HG03045 (cell line): Measurements from ENCODE around the gene ADRM1.

Source experiments
- ATAC-seq: cut with Tn5 transposase; IDR thresholded peaks from one replicate; pipeline ENCODE4 v1.9.1; 2021; ENCODE audit warnings: mild to moderate bottlenecking, moderate library complexity; ENCODE audit not compliant: unreplicated experiment

ADRM1 gene

DNA sequence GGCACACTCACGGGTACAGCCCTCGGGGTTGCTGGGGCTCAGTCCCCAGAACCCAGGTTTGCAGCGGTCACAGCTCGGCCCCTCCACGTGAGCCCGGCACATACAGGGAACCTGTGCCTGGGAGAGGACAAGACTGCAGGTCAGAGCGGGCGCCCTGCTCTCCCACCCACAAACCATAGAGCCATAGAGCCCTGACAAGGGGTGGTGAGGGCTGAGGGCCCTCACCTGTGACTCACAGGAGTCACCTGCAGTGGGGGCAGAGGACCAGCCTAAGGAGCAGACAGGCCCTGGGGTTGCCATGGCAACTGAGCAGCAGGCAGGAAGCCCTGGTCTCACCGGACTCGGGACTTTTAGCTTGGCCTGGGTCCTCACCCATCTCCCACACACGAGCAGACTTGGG lies 33.5 kb downstream of the ADRM1 start:
- ATAC-seq, result no peak

DNA sequence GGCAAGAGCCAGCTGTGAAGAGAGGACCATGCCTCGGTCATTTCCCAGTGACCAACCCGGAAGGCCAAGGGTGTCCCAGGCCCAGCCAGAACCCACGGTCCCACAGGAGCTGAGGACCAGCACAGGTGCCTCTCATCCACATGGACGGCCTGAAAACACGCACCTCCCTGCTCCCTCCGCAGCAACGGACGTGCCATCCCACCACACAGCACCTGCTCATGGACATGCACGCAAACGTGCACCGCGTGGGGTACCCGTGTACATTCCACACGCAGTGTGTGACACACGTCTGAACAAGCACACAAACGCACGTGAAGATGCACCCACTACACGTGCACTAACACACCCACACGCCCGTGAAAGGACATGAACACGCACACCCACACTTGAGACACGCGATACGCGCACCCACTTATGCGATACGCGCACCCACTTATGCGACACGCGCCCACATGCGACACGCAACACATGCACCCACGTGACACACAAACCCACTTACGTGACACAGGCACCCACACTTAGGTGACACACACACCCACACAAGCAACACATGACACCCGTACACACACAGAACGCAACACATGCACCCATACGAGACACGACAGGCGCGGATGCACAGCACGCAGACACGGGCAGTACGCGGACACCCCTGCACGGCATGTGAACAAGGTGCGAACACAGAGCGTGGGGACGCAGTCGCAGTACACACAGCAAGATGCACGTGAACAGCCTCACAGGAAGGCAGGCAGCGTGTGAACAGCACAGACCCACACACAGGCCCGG lies 34.2 kb downstream of the ADRM1 start:
- ATAC-seq, result no peak

DNA sequence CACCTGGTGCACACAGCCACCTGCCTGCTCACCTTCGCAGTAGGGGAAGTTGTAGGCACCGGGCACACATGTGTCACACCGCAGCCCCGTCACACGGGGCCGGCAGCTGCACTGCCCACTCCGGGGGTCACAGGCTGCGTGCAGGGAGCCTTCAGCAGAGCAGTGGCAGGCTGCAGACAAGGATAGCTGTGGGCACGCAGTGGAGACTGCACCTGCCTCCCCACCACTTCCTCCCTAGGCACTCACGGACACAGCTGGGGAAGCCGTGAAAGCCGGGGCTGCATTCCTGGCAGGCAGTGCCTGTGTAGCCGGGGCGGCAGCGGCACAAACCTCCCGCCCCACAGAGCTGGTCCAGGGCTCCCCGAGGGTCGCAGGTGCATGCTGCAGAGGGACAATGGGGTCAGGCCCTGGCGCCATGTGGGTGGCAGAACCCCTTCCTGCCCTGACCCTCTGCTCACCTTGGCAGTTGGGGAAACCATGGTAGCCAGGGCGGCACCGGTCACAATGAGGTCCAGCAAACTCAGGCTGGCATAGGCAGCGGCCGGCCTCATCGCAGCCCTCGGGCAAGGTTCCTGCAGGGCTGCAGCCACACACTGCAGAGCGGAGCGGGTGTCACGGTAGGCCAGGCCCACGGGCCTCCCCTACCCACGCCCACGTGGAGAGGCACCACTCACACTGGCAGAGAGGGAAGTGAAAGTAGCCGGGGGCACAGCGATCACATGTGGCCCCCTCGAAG lies 34.9 kb downstream of the ADRM1 start:
- ATAC-seq, result no peak

DNA sequence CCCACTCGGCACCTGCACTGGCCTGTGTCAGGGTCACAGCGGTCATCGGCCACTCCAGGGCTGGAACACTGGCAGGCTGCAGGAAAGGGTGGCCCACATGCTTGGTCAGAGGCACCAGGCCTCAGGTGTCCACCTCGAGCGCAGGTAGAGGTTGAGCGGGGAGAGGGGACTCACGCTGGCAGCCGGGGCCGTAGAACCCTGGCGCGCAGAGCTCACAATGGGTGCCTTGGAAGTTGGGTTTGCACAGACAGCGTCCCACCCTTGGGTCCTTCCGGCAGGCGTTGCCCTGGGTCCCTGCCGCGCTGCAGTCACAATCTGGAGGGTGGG lies 35.5 kb downstream of the ADRM1 start:
- no peak for ATAC-seq

DNA sequence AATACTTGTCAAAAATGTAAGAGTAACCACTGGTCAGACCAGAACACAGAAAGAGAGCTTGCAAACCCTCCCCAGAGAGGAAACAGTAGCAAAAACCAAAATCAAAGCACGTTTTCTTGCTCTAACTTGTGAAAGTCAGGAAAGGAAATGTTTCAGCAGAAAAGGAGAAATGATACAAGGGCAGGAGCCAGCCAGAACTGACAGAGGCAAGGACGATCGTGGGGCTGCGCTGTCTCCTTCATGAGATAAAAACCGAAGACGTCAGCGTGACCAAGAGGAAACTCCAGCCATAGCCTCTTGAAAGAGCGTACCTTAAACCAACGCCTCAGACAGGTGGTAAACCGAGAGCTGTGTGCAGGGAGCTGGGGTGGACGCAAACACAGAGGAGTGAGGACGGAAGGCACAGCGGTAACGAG lies 36.9 kb downstream of the ADRM1 start:
- ATAC-seq, result peak; percentile 58

DNA sequence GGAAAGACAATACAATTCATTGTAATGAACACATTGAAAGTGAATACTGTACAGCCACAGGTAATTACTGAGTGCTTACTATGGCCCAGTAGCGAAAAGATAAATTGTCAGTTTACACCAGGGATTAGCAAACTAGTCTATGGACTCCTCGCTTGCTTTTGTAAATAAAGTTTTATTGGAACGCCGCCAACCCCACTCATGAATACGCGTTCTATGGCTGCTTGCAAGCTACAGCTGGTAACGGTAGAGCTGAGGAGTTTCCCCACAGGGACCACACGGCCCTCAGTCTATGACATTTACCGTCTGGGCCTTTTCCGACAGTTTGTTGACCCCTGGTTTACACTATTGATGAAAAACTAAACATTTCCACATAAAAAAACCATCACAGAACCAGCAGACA lies 40.1 kb downstream of the ADRM1 start:
- no peak for ATAC-seq

DNA sequence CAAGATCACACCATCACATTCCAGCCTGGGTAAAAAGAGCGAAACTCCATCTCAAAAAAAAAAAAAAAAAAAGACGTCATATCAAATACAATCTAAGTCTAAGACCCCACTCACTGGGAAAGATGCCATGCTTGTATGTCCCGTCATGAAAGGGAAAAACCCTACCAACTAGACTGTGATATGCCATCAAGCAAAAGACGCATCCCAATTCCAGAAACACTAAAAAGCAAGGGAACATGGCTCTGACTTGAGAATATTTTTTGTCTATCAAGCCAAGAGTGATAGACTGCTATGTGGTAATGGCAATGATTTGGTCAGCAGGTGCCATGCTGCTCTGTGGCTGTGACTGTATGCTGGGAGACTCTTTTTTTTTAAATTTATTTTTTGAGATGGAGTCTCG lies 41.3 kb downstream of the ADRM1 start:
- ATAC-seq, result no peak

DNA sequence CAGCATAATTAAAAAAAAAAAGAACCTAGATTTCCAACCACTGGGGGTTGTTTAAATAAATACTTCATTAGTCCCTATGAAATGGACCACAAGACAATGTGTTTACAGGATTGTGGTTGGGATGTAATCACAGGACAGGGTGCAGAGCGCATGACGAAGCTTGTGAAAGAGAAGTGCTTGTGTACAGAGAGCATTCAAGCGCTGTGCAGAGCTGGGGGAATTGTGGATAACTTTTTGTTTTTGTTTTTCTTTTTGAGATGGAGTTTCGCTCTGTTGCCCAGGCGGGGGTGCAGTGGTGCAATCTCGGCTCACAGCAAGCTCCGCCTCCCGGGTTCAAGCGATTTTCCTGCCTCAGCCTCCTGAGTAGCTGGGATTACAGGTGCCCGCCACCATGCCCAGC lies 42.0 kb downstream of the ADRM1 start:
- no peak for ATAC-seq

DNA sequence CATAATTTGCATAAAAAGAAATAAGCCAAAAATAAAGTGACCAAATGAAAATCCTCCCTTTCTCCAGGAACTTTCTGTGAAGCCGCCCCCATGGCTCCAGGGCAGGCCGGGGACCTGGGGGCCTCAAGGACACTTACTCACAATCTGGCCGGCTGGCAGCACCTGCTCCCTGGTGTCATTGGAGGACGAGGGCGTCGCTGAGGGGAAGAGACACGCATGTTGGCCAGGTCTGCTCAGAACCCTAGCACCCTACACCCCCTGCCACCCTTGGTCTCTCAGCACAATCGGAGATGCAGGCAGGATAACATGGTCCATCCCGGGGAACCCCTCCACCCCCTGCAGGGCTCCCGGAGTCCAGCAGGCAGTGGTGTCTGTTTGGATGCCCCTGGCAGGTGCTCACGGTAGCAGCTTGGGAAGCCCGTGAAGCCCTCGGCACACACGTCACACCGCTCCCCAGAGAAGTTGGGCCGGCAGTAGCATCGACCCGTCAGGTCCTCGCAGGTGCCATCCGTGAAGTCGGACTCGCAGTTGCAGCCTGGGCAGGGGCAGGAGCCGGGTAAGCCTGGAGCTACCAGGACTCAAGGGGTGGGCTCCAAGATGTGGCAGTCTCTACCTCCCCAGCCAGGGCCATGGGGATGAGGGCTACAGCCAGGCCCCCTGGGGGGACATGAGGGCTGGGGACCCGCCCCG lies 43.0 kb downstream of the ADRM1 start:
- no peak for ATAC-seq

DNA sequence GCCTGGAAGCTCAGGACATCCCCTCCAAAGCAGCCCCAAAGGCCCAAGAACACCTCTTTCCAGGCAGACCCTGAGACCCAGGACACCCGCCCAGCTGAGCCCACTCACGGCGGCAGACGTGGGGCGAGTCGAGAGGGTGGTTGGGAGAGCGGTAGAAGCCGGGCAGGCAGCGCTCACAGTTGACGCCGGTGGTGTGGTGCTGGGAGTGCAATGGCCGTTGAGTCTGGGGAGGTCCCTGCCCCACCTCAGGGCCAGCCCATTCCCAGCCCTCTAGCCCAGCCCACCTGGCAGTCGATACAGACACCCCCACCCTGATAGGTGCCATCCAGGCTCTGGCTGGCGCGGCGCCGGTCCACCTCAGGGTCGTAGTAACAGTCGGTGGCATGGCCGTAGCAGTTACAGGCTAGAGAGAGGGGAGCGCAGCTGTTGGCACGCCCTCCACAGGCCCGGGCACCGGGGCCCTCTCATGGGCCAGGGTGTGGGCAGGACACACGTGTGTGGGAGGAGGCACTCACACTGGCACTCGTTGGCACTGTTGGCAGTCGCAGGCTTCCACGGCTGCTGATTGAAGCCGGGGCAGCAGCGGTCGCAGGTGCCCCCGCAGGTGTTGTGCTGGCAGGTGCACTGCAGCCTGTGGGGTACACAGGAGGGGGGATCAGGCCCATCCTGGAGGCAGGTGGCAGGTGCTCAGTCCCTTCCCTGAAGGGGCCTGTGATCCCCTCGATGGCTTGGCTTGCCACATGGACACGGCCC lies 43.8 kb downstream of the ADRM1 start:
- no peak for ATAC-seq

DNA sequence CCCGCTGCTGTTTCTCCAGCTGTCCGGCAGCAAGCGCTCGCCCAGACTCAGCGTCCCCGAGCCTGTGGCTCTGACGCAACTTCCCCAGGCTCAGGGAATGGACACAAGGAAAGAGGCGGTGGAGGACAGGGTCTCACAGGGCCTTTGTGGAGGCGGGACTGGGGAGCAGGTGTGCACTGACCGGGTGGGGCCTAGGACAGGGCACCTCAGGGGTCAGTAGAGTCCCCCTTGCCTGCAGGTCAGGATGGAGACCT lies 44.3 kb downstream of the ADRM1 start:
- no peak for ATAC-seq

DNA sequence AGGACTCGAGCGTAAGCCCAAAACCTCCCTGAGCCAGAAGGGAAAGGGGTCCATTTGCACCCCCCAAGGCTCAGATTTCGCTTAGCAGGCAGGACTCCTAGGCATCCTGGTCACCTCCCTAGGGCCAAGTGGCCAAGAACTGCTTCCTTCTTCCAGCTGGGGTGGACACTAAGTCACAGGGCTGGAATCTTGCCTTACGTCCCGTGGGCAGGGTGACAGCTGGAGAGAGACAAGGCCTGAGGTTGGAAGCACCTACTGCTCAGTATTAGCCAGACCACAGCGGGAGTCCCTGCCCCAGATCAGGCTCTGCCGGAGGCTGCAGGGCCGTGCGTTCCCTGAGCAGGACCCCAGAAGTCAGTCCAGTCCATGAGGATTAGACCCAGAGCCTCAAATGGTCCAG lies 44.6 kb downstream of the ADRM1 start:
- no peak for ATAC-seq

DNA sequence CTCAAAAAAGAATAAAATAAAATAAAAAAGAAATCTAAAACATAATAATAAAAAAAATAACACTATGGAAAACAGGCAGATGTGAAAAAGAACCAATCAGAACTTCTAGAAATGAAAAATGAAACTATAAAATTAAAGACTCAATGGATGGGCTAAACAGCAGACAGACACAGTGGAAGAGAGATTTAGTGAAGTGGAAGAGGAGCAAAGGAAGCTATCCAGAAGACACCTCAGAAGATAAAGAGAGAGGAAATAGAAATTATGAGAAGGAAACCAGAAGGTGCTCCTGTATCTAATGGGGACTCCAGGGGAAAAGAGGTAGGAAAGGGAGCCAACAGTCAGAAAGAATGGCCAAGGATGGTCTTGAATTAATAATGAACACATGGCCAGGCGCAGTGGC lies 45.8 kb downstream of the ADRM1 start:
- no peak for ATAC-seq

DNA sequence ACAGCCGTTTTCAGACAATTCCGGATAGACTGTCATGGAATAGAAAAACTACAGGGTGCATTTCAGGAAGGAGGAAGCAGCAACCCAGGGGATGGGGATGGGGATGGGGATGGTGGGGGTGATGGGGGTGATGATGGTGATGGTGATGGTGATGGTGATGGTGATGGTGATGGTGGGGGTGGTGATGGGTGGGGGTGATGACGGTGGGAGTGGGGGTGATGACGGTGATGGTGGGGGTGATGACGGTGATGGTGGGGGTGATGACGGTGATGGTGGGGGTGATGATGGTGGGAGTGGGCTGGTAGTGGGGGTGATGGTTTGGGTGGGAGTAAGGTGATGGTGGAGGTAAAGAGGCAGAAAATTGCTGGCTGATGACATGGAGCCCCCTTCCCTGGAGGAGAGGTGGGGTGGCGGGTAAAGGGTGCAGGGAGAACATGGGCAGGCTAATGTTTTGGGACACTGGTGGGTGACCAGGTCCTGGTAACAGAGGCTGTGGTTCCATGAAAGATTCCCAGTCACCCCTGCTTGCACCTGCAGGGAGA lies 46.8 kb downstream of the ADRM1 start:
- no peak for ATAC-seq

DNA sequence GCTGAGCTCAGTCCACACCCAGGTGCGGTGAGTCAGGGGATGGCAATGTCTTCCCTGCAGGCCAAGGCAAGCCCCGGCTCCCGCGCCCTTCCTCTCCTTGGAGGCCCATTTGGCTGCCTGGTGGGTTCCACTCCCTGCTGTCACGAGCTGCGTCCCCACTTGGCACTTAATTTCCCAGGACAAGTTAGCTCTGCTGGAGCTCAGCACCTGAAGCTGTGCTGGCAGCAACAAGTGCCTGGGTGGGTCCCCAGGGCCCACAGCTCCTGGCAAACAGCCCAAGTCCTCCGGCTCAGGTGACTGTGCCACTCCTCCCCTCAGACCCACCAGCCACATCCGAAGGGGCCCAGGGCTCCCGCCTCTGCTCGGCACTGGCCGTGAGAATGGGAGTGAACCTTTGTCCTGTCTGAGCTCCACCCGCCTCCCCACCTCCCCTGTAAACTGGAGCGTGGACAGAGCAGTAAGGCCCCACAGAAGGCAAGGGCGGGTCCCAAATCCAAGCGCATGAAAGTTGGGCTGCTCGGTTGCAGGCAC lies 47.4 kb downstream of the ADRM1 start:
- ATAC-seq, result no peak

DNA sequence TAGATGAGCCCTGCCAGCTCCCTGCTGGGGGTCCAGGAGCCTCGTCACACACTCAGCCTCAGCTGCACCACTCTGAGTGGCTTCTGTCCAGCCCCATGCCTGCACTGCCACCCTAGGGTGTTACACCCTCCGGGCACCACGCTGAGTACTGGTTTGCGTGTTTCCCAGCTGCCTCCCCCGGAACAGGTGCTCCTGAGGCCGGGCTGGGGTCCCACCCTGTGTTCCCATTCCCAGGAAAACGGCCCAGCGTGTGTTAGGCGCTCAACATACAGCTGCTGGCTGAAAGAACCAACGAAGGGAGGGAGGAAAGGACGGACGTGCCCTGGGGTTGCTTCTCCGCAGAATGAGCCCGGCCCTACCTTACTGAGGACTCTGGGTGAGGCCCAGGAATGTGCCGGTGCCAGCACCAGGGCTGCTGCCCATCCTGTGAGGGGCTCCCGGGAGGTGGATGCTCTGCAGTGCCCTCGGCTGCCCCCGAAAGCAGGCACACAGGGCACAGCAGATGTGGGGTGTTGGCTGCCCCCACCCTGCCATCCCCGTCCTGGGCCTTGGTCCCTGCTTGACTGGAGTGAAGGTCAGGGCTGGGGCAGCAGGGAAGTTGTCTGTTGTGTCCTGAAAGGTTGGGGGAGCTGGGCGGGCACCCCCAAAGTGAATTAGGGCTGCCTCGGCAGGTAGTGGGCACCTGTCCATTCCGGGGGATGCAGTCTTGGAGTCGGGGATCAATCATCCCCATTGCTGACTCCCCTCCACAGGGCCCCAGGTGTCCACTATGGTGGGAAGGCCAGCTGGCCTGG lies 48.0 kb downstream of the ADRM1 start:
- no peak for ATAC-seq

DNA sequence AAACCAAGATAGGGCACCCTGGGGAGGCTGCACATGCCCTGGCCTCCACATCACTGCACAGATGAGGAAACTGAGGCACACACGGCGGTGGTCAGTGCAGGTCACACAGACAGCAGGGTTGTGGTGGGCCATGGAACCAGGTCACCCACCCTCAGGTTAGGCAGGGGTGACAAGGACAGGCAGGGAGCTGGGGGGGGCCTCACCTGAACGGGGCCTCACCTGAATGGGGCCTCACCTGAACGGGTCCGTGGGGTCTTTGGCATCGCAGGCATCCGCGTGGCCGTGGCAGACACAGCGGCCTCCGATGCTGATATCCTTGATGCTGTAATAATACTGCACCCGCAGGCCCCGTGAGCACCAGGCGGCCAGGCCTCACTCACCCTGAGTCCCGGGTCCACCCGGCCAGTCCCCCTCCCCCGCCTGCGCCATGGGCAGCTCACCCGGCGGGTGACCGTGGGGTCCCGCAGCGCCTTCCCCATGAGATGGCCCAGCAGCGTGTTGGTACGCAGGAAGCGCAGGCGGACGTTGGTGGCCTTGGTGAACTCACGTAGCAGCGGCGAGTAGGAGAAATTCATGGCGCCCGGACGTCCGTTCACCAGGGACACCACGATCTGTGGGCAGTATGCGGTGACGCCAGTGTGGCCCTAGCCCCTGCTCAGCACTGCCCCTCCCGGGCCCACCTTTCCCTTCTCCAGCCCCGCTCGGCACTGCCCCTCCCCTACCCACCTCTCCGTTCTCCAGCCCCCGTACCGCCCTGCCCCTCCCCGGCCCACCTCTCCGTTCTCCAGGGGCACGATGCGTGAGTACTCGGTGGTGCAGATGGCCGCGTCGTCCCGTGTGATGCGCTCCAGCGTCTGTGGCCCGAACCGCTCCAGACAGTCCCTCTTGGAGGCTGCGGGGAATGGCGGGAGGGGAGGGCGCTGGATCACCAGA lies 48.9 kb downstream of the ADRM1 start:
- no peak for ATAC-seq

DNA sequence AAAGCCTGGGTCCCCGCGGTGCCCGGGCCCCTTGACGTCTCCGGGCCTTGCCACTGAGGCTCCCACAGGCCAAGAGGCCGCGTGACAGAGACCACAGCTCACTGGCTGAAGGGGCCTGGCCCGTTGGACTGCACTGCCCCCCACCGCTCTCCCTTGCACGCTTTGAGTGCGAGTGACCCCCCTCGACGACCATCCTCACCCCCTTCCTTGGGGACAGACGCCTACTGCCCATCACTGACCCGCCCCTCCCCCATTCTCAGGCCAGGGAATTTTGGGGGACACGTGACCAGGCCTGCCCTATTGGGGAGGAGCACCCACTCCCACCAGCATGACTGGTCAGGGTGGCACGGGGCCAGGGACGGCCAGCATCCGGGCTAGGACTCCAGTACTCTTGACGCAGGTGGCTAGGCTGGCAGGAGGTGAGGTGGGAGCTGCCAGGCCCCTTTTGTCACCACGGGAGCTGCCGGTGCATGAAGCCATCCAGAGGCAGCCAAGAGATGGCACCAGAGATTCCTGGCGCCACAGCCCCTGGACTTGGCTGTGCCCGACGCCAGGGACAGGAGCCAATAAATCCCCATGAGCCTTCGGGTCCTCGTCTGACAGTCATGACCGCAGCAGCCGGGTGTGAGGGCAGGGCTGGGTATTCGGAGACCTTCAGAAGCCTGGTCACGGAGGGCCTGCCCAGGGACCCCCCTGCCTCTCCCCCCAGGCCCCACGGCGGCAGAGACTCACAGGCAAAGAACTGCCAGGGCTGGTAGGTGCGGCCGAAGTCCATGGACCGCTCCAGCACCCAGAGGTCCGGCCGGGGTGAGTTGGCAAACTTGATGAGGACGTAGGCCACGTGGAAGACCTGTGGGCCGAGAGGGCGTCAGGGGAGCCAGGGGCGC lies 49.8 kb downstream of the ADRM1 start:
- ATAC-seq, result no peak
